ENCODE results near the gene CCDC15. TPM values are rescaled to one million over a fixed set of nuclear protein-coding genes. Genes with fewer than 3 reads are reported as not detected.

Gene CCDC15
- total RNA-seq, 1 experiment from 2014 or later, result 2.8 TPM

DNA sequence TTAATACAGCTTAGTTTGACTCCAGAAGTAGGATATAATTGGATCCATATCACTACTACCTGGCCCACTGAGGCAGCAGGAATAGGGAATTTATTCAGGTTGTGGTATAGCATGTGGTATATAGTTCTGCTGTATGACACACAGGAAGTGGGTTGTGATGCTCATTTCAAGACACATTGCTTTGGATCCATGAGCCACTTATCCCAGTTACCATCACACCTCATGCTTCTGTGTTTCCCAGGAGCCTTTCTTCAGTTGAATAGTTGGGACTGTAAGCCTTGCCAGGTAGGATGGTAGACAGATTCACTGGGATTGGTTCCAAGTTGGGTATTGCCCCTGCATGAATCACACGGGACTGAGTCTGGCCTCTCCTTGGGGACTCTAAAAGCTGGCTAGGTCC, 99.2 kb downstream of the CCDC15 start:
- H2BK120ac ChIP-seq (ENCODE audit: low read depth, low read length, poor library complexity, severe bottlenecking), result no peak overlapping the region
- H2BK15ac ChIP-seq (ENCODE audit: low read depth, low read length), result no peak overlapping the region
- no peak overlapping the region for H3K4ac ChIP-seq (ENCODE audit: low read depth, low read length)
- no peaks in the 10 kb centered on the region for H3K9me3 ChIP-seq (ENCODE audit: control insufficient read depth, low read depth, low read length)
- no peaks in the 10 kb centered on the region for H3K27me3 ChIP-seq (ENCODE audit: insufficient read depth, low read length)
- Mint-ChIP-seq H3K4me3 (no peak overlapping the region), H3K27me3 (ENCODE audit: low read depth) (peaks cover under 1% of the 10 kb centered on the region; the same call in 1 of the 2 replicates), H3K4me1 (0 out of 4 replicates have a peak, but pooled peaks cover 0 to 5% of the 10 kb centered on the region in 2 experiments), H3K27ac (no peak overlapping the region), H3K9me3 (no peaks in the 10 kb centered on the region), H3K36me3 (ENCODE audit: insufficient read depth in 1 of 3, low read depth in 3 of 3) (no peaks in the 10 kb centered on the region)
- no peak overlapping the region for H3K56ac ChIP-seq (ENCODE audit: insufficient read length, low read depth, low read length)
- H4K8ac ChIP-seq (replicated peaks; ENCODE audit: insufficient read length, low read depth, low read length), result no peak overlapping the region
- H4K91ac ChIP-seq (ENCODE audit: insufficient read length, low read depth, low read length), result no peak overlapping the region
- H3K79me1 ChIP-seq (ENCODE audit: insufficient read depth, low read depth, low read length, poor library complexity, severe bottlenecking), result no peaks in the 10 kb centered on the region
- H3T11ph ChIP-seq (ENCODE audit: low read length), result no peak overlapping the region
- no peak for DNase-seq
- no peak overlapping the region for H2BK12ac ChIP-seq (ENCODE audit: insufficient read length, low read depth, low read length)
- WGBS (ENCODE audit: extremely low coverage, insufficient read length, low lambda C conversion rate), result no CpG with 5 or more reads among the region's 1 CpG
- H3K27ac ChIP-seq (ENCODE audit: insufficient read length, low read depth, low read length), result no peak overlapping the region
- no peak overlapping the region for H3K23ac ChIP-seq (ENCODE audit: insufficient read length, low read depth, low read length)
- no peak overlapping the region for H2BK5ac ChIP-seq (ENCODE audit: insufficient read length, low read length)
- H3K9ac ChIP-seq (ENCODE audit: extremely low read depth, insufficient read length, low read length), result no peak overlapping the region
- H3K4me2 ChIP-seq (ENCODE audit: insufficient read depth, insufficient read length, low read length), result no peak overlapping the region
- no peaks in the 10 kb centered on the region for H4K20me1 ChIP-seq (ENCODE audit: control insufficient read depth, insufficient read depth, insufficient read length)
- TF ChIP-seq CTCF (conservative IDR thresholded peaks at IDR 0.05), result no peak
- no peak overlapping the region for H2AK5ac ChIP-seq (ENCODE audit: insufficient read length, low read length)
- H3K79me2 ChIP-seq (ENCODE audit: insufficient read depth, low read length), result no peaks in the 10 kb centered on the region
- H2BK20ac ChIP-seq (ENCODE audit: low read depth, low read length, poor library complexity, severe bottlenecking), result no peak overlapping the region
- H3K4me1 ChIP-seq (ENCODE audit: insufficient read depth, low read length), result no peaks in the 10 kb centered on the region
- H3K14ac ChIP-seq (ENCODE audit: insufficient read depth, low read length), result no peak overlapping the region
- H2AFZ ChIP-seq (ENCODE audit: low read length), result no peak overlapping the region
- no peaks in the 10 kb centered on the region for H3K23me2 ChIP-seq (ENCODE audit: insufficient read length, low read depth, low read length, poor library complexity, severe bottlenecking)
- H4K5ac ChIP-seq (ENCODE audit: insufficient read length, low read depth, low read length), result no peak overlapping the region
- no peak overlapping the region for H3K18ac ChIP-seq (ENCODE audit: insufficient read length, low read depth, low read length)
